GM12878 (cell line): ENCODE data around the gene KDM3B. TPM values are rescaled to one million over a fixed set of nuclear protein-coding genes. Genes with fewer than 3 reads are reported as not detected.

Source experiments
- ATAC-seq: fragments of 200-7000 bp; cut with Tn5 transposase; 3 replicates; pipeline ENCODE4 v1.9.1; 2020; ENCODE audit warnings: mild to moderate bottlenecking, moderate library complexity
- BruUV-seq: library from RNA; stranded (reverse); fragments of 400-500 nt; replicated peaks from 2 replicates; lab custom pipeline; 2021; lab: Mats Ljungman, UMichigan
- CTCF ChIA-PET: fragments of 300-600 bp; sonication (Branson Sonifier 250); formaldehyde crosslinking; extraction: SDS; loops from one replicate; lab custom pipeline; 2021; ENCODE audit warnings: inconsistent platforms; lab: Yijun Ruan, JAX
- POLR2A ChIA-PET: fragments of 350-600 bp; formaldehyde crosslinking; extraction: SDS; loops from one replicate; lab custom pipeline; 2021; ENCODE audit warnings: inconsistent platforms; lab: Charles Lee
- RAD21 ChIA-PET: fragments of 300-600 bp; sonication (Branson Sonifier 250); formaldehyde crosslinking; loops from one replicate; lab custom pipeline; 2023; ENCODE audit warnings: antibody characterized with exemption; ENCODE audit not compliant: unreplicated experiment; lab: Charles Lee
- SMC1A ChIA-PET: fragments of 300-600 bp; sonication (Branson Sonifier 250); formaldehyde crosslinking; loops from one replicate; lab custom pipeline; 2023; ENCODE audit not compliant: unreplicated experiment, uncharacterized antibody; lab: Charles Lee
- DNase-seq: peaks from one replicate; pipeline ENCODE4 v3.0.0-alpha.2; 2011; ENCODE audit warnings: low read depth, low spot score
- FAIRE-seq: peaks from 3 replicates; lab custom pipeline; 2011; peaks lifted over from hg19 to GRCh38; lab: Jason Lieb, UNC
- H2AFZ ChIP-seq: 2 replicates; pipeline ENCODE4 v1.6.0; 2011; ENCODE audit warnings: low read depth, low read length, control low read depth; ENCODE audit not compliant: control insufficient read depth
- H3K27ac ChIP-seq: 2 replicates; pipeline ENCODE4 v1.5.1; 2011; ENCODE audit warnings: control low read depth; ENCODE audit not compliant: control insufficient read depth, insufficient read depth
- H3K27me3 ChIP-seq, 2 experiments: replicated peaks in 1 of 2; 2 replicates each; pipeline versions ENCODE4 v1.6.0 to v1.6.1; 2011; ENCODE audit warnings: low read length in 1 of 2; ENCODE audit not compliant: control insufficient read depth in 2 of 2, insufficient read depth in 2 of 2
- H3K36me3 ChIP-seq, 2 experiments: 2 replicates each; pipeline ENCODE4 v1.5.1; 2011; ENCODE audit warnings: low read length in 1 of 2; ENCODE audit not compliant: control insufficient read depth in 2 of 2, insufficient read depth in 2 of 2
- H3K4me1 ChIP-seq: 2 replicates; pipeline ENCODE4 v1.6.1; 2011; ENCODE audit warnings: mild to moderate bottlenecking, low read length, moderate library complexity, mixed read lengths; ENCODE audit not compliant: control insufficient read depth, insufficient read depth
- H3K4me2 ChIP-seq: 2 replicates; pipeline ENCODE4 v1.6.0; 2011; ENCODE audit warnings: control low read depth; ENCODE audit not compliant: control insufficient read depth, insufficient read depth
- H3K4me3 ChIP-seq: fragments of 200-600 bp; sonication (generic); 2 replicates; pipeline ENCODE4 v1.5.1; 2016
- H3K79me2 ChIP-seq: 2 replicates; pipeline ENCODE4 v1.6.0; 2011; ENCODE audit warnings: low read length; ENCODE audit not compliant: control insufficient read depth, insufficient read depth
- H3K9ac ChIP-seq: 2 replicates; pipeline ENCODE4 v1.8.0; 2011; ENCODE audit warnings: low read length, control low read depth, mixed read lengths; ENCODE audit not compliant: control insufficient read depth, insufficient read depth
- H3K9me3 ChIP-seq: replicated peaks from 3 replicates; pipeline ENCODE4 v1.5.1; 2011; ENCODE audit warnings: mild to moderate bottlenecking, low read length; ENCODE audit not compliant: control insufficient read depth, insufficient read depth
- H4K20me1 ChIP-seq: 2 replicates; pipeline ENCODE4 v1.6.0; 2011; ENCODE audit not compliant: control insufficient read depth, insufficient read depth
- CBFB ChIP-seq: IDR thresholded peaks from 2 replicates; pipeline ENCODE4 v1.6.1; 2016; ENCODE audit warnings: antibody characterized with exemption, low read depth
- E4F1 ChIP-seq: fragments of 450-650 bp; IDR thresholded peaks from 2 replicates; pipeline ENCODE4 v1.6.1; 2018; ENCODE audit warnings: borderline replicate concordance, mild to moderate bottlenecking; ENCODE audit not compliant: partially characterized antibody
- IKZF2 ChIP-seq, 2 experiments: fragments of 450-650 bp; IDR thresholded peaks; 2 replicates each; pipeline ENCODE4 v1.6.1; 2017; ENCODE audit warnings: mild to moderate bottlenecking in 2 of 2, moderate library complexity in 2 of 2
- NFYB ChIP-seq: IDR thresholded peaks from 2 replicates; pipeline ENCODE4 v1.6.1; 2011; ENCODE audit warnings: low read depth, mild to moderate bottlenecking, low read length, improper control_type of control experiment, moderate library complexity; ENCODE audit not compliant: insufficient read depth
- PAX5 ChIP-seq: IDR thresholded peaks from 2 replicates; pipeline ENCODE4 v1.6.1; 2011; ENCODE audit warnings: low read depth, low read length, borderline replicate concordance
- PML ChIP-seq: IDR thresholded peaks from 2 replicates; pipeline ENCODE4 v1.6.1; 2012; ENCODE audit warnings: low read length, inconsistent platforms
- RAD51 ChIP-seq: fragments of 450-650 bp; IDR thresholded peaks from 2 replicates; pipeline ENCODE4 v1.6.1; 2016; ENCODE audit warnings: moderate library complexity, mild to moderate bottlenecking, inconsistent platforms
- SUZ12 ChIP-seq: fragments of 200-600 bp; sonication (generic); IDR thresholded peaks from one replicate; pipeline ENCODE4 v1.6.1; 2018; ENCODE audit warnings: antibody characterized with exemption, mild to moderate bottlenecking; ENCODE audit not compliant: unreplicated experiment
- WGBS: methylation state at CpG from one replicate; pipeline ENCODE4 v1.1.6; 2016; ENCODE audit warnings: low lambda C conversion rate; ENCODE audit not compliant: insufficient replicate concordance, insufficient coverage; ENCODE audit errors: missing lambda C conversion rate; 5-methylcytosine and 5-hydroxymethylcytosine counted together
- in situ Hi-C: fragments of 300-500 bp; cut with MboI; formaldehyde crosslinking; loops from 9 replicates; pipeline ENCODE4 v1.14.3; 2018; ENCODE audit warnings: mixed read lengths
- intact Hi-C: fragments of 100-400 bp; cut with micrococcal nuclease; formaldehyde crosslinking; loops from one replicate; pipeline ENCODE4 v1.14.2; 2022; ENCODE audit not compliant: unreplicated experiment
- polyA plus RNA-seq, 11 experiments: library from polyadenylated mRNA; depleted of rRNA in 4 of 11; unstranded in 6 of 11; stranded (reverse) in 5 of 11; fragments of >200 nt; fragmentation: Nextera tagmentation in 4 of 11; fragmentation: Illumina TruSeq in 1 of 11; extraction: Ambion mirVana in 4 of 11; extraction: Trizol in 1 of 11; gene quantifications; 1 replicate in 1 of 11; 2 replicates in 10 of 11; pipeline versions ENCODE4 v1.2.1 to v1.2.3, GENCODE V29; 2011 to 2016; ENCODE audit warnings: inconsistent platforms in 2 of 11, missing spikeins in 2 of 11, low read depth in 1 of 11
- total RNA-seq, 4 experiments: library from RNA; depleted of rRNA in 3 of 4; stranded (reverse); fragments of >200 nt in 3 of 4; fragmentation: Illumina TruSeq in 1 of 4; extraction: Trizol in 1 of 4; gene quantifications; 2 replicates each; pipeline versions ENCODE4 v1.2.1 to v1.2.3, GENCODE V29; 2013 to 2021
- TF ChIP-seq, protein P1 (sequence below): fragments of 450-650 bp; IDR thresholded peaks from 2 replicates; pipeline ENCODE4 v1.6.1; 2017; ENCODE audit warnings: borderline replicate concordance
- TF ChIP-seq, protein P2 (sequence below): fragments of 450-650 bp; IDR thresholded peaks from 2 replicates; pipeline ENCODE4 v1.6.1; 2017; ENCODE audit warnings: mild to moderate bottlenecking
- TF ChIP-seq, protein P3 (sequence below): IDR thresholded peaks from 2 replicates; pipeline ENCODE4 v1.6.1; 2012; ENCODE audit warnings: improper control_type of control experiment, low read depth, low read length; ENCODE audit not compliant: insufficient replicate concordance

KDM3B gene
- total and polyA plus RNA-seq, 10 of the 15 experiments (the other 5 are each of a cell fraction or from before 2014, with no cell fraction given), result 8.5 to 45.7 (median 29.0) TPM

DNA sequence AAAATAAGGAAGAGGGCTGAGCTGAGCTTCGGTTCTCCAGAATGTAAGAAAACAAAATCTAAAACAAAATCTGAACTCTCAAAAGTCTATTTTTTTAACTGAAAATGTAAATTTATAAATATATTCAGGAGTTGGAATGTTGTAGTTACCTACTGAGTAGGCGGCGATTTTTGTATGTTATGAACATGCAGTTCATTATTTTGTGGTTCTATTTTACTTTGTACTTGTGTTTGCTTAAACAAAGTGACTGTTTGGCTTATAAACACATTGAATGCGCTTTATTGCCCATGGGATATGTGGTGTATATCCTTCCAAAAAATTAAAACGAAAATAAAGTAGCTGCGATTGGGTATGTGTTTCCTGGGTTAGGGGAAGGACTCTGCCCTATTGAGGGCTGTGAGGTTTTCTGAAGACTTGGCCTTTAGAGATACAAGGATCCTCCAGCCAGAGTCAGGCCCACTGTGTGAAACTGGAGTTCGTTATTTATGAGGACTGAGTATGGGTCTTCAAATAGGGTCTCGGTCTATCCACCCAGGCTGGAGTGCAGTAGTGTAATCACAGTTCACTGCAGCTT lies 116.6 kb downstream of the KDM3B start:
- H3K9me3 ChIP-seq, result no peaks in the 10 kb centered on the region
- intact Hi-C loops (loop anchor here (10.0 kb wide), 2 partner anchors 714 to 796 kb away; partner anchors contain the start of gene HNRNPA0), in situ Hi-C loops (no loop called here)
- no peak for ATAC-seq
- FAIRE-seq, result no peak
- H3K79me2 ChIP-seq, result no peaks in the 10 kb centered on the region
- ChIA-PET CTCF (interaction anchor here (1.4 kb wide), 1 partner anchor 17 kb away, joined by 4 read pairs; no protein-coding TSS in a partner anchor), SMC1A (interaction anchor here (1.4 to 1.5 kb wide), 2 partner anchors 28 to 40 kb away, joined by 3 to 6 read pairs; no protein-coding TSS in a partner anchor), POLR2A (interaction anchor here (0.6 kb wide), 1 partner anchor 24 kb away, joined by 3 read pairs; no protein-coding TSS in a partner anchor), RAD21 (no interaction called here)
- no peaks in the 10 kb centered on the region for H4K20me1 ChIP-seq
- WGBS, result 82% methylated on average over 8 of the region's 8 CpGs
- no peak overlapping the region for H3K4me3 ChIP-seq
- no peak for DNase-seq
- H3K27me3 ChIP-seq, result peaks cover 0 to 6% of the 10 kb centered on the region in 2 experiments; a peak in 1 of 4 replicates
- H3K36me3 ChIP-seq, result no peaks in the 10 kb centered on the region; a peak in 1 of 4 replicates
- no peak overlapping the region for H3K27ac ChIP-seq
- no peak overlapping the region for H2AFZ ChIP-seq
- no peak overlapping the region for H3K4me2 ChIP-seq
- BruUV-seq, result no TSS peak
- peaks cover 5% of the 10 kb centered on the region for H3K4me1 ChIP-seq
- H3K9ac ChIP-seq, result no peak overlapping the region
- TF ChIP-seq CBFB (no peak), E4F1 (no peak), RAD51 (no peak), PAX5 (peak; percentile 63; the same call in 1 of the 2 replicates), PML (no peak), SUZ12 (no peak), NFYB (no peak), IKZF2 (IDR thresholded peaks at IDR 0.05) (no peak)
- TF ChIP-seq, protein P1, sequence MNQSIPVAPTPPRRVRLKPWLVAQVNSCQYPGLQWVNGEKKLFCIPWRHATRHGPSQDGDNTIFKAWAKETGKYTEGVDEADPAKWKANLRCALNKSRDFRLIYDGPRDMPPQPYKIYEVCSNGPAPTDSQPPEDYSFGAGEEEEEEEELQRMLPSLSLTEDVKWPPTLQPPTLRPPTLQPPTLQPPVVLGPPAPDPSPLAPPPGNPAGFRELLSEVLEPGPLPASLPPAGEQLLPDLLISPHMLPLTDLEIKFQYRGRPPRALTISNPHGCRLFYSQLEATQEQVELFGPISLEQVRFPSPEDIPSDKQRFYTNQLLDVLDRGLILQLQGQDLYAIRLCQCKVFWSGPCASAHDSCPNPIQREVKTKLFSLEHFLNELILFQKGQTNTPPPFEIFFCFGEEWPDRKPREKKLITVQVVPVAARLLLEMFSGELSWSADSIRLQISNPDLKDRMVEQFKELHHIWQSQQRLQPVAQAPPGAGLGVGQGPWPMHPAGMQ, result no peak
- TF ChIP-seq, protein P2, sequence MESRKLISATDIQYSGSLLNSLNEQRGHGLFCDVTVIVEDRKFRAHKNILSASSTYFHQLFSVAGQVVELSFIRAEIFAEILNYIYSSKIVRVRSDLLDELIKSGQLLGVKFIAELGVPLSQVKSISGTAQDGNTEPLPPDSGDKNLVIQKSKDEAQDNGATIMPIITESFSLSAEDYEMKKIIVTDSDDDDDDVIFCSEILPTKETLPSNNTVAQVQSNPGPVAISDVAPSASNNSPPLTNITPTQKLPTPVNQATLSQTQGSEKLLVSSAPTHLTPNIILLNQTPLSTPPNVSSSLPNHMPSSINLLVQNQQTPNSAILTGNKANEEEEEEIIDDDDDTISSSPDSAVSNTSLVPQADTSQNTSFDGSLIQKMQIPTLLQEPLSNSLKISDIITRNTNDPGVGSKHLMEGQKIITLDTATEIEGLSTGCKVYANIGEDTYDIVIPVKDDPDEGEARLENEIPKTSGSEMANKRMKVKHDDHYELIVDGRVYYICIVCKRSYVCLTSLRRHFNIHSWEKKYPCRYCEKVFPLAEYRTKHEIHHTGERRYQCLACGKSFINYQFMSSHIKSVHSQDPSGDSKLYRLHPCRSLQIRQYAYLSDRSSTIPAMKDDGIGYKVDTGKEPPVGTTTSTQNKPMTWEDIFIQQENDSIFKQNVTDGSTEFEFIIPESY, result 0 out of 2 replicates have a peak, but pooled peaks have one; percentile 34
- TF ChIP-seq, protein P3, sequence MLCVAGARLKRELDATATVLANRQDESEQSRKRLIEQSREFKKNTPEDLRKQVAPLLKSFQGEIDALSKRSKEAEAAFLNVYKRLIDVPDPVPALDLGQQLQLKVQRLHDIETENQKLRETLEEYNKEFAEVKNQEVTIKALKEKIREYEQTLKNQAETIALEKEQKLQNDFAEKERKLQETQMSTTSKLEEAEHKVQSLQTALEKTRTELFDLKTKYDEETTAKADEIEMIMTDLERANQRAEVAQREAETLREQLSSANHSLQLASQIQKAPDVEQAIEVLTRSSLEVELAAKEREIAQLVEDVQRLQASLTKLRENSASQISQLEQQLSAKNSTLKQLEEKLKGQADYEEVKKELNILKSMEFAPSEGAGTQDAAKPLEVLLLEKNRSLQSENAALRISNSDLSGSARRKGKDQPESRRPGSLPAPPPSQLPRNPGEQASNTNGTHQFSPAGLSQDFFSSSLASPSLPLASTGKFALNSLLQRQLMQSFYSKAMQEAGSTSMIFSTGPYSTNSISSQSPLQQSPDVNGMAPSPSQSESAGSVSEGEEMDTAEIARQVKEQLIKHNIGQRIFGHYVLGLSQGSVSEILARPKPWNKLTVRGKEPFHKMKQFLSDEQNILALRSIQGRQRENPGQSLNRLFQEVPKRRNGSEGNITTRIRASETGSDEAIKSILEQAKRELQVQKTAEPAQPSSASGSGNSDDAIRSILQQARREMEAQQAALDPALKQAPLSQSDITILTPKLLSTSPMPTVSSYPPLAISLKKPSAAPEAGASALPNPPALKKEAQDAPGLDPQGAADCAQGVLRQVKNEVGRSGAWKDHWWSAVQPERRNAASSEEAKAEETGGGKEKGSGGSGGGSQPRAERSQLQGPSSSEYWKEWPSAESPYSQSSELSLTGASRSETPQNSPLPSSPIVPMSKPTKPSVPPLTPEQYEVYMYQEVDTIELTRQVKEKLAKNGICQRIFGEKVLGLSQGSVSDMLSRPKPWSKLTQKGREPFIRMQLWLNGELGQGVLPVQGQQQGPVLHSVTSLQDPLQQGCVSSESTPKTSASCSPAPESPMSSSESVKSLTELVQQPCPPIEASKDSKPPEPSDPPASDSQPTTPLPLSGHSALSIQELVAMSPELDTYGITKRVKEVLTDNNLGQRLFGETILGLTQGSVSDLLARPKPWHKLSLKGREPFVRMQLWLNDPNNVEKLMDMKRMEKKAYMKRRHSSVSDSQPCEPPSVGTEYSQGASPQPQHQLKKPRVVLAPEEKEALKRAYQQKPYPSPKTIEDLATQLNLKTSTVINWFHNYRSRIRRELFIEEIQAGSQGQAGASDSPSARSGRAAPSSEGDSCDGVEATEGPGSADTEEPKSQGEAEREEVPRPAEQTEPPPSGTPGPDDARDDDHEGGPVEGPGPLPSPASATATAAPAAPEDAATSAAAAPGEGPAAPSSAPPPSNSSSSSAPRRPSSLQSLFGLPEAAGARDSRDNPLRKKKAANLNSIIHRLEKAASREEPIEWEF, result no peak
